ENCODE data around the gene FRMD4A. TPM values are rescaled to one million over a fixed set of nuclear protein-coding genes. Genes with fewer than 3 reads are reported as not detected.

The FRMD4A gene
- total and polyA plus RNA-seq, 11 donors, result 12.2 to 58.1 (median 28.1) TPM

DNA sequence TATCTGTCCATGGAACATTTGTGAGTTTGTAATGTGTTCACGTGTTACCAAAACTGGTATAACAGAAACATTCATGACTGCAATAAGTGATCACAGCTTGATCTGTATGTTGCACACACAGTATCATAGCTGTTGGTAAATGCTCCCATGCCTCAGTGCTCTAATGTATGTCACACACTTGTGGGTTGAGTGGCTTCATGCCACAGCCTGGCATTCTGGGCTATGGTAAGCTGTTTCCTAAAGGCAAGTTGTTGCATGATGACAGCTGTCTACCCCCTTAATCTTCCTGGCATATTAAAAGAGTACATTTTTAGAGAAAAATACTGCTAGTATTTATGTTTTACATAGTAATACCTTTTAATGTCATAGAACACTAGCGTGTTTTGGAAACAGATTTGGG, 708.8 kb downstream of the FRMD4A start:
- Histone ChIP-seq H3K36me3 (peaks cover 0 to 76% (median 55%) of the 10 kb centered on the region in 9 donors), H3K4me1 (no peaks in the 10 kb centered on the region), H3K9me3 (no peaks in the 10 kb centered on the region), H3K27me3 (no peaks in the 10 kb centered on the region), H3K4me3 (no peak overlapping the region), H3K27ac (no peak overlapping the region)
- TF ChIP-seq POLR2A (IDR thresholded peaks at IDR 0.05), result no peak
- TF ChIP-seq, protein P1, sequence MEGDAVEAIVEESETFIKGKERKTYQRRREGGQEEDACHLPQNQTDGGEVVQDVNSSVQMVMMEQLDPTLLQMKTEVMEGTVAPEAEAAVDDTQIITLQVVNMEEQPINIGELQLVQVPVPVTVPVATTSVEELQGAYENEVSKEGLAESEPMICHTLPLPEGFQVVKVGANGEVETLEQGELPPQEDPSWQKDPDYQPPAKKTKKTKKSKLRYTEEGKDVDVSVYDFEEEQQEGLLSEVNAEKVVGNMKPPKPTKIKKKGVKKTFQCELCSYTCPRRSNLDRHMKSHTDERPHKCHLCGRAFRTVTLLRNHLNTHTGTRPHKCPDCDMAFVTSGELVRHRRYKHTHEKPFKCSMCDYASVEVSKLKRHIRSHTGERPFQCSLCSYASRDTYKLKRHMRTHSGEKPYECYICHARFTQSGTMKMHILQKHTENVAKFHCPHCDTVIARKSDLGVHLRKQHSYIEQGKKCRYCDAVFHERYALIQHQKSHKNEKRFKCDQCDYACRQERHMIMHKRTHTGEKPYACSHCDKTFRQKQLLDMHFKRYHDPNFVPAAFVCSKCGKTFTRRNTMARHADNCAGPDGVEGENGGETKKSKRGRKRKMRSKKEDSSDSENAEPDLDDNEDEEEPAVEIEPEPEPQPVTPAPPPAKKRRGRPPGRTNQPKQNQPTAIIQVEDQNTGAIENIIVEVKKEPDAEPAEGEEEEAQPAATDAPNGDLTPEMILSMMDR (IDR thresholded peaks at IDR 0.05), result no peak
- no peak for ATAC-seq
- no peak for DNase-seq
- intact Hi-C loops (cut with DNase I), result no loop called here
- WGBS, 4 donors, result 48 to 96% (median 95%) methylated on average over 2 of the region's 2 CpGs

DNA sequence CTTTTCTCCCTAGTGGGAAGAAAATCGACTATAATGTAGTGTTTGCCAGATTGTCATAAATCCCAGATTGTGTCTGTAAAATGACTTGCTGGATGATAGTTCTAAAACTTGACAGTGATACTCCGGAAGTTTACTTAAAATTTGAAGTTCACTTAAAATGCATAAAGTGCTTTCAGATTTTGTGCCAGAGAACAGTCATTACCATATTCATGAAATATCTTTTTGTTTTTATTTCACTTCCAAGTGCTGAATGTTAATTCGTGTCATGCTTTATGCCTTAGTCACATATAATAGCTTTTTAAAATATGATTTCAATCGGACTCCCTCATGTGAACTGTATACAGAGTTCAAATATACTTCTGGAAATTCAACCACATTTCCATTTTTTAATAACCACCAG, 713.6 kb downstream of the FRMD4A start:
- 79 to 80% (median 79%) methylated on average over 4 of the region's 4 CpGs for WGBS, 4 donors
- intact Hi-C loops (cut with DNase I), result loop anchor here in 3 of 10 donors (2.0 to 10.0 kb wide), 4 partner anchors 35 to 478 kb away; no protein-coding TSS in a partner anchor

DNA sequence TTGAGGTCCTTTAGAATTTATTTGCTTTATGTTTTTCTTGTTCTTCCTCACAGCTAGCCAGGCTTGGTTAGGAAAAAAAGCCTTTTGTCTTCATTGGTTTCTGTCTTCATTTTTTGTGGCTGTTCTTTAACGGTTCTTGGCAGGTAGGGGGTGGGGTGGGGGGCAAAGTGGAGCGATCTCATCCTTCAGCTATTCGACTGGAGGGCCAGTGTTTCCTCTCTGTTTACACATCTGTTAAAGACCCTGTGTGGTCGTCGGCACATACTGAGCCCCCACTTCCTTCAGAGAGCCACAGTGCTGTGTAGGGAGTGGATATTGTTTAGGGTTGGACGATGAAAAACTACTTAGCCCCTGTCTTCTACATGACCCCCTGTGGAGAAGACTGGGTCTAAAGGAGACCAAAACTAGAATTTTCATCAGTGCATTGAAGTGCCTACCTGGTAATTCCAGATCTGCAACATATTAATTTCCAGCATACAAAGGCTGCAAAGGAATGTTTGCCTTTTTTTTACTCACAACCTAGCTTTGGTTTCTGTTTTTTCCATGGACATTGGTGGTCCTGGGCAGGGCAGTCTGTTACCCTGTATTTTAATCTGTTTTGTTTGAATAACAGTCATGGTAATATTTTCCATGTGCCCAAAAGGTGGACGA, 714.9 kb downstream of the FRMD4A start:
- no peak for ATAC-seq
- WGBS, 4 donors, result 55 to 70% (median 62%) methylated on average over 7 of the region's 7 CpGs
- intact Hi-C loops (cut with DNase I), result loop anchor here in 3 of 10 donors (2.0 to 10.0 kb wide), 4 partner anchors 37 to 479 kb away; no protein-coding TSS in a partner anchor

More for the DNA sequence above, 713.6 kb downstream of the FRMD4A start:
- Histone ChIP-seq H3K27me3 (no peaks in the 10 kb centered on the region), H3K27ac (no peak overlapping the region), H3K4me1 (peaks cover 0 to 10% (median 0%) of the 10 kb centered on the region in 12 donors), H3K4me3 (no peak overlapping the region), H3K9me3 (no peaks in the 10 kb centered on the region), H3K36me3 (peaks cover 0 to 95% (median 79%) of the 10 kb centered on the region in 9 donors)
- no peak for DNase-seq
- TF ChIP-seq, protein P1 (IDR thresholded peaks at IDR 0.05), result no peak
- no peak for TF ChIP-seq POLR2A (IDR thresholded peaks at IDR 0.05)
- ATAC-seq, result no peak

More for the DNA sequence above, 714.9 kb downstream of the FRMD4A start:
- H3K36me3 ChIP-seq, result peaks cover 0 to 95% (median 80%) of the 10 kb centered on the region in 9 donors
- no peaks in the 10 kb centered on the region for H3K9me3 ChIP-seq
- no peak overlapping the region for H3K27ac ChIP-seq
- H3K27me3 ChIP-seq, result no peaks in the 10 kb centered on the region
- DNase-seq, result no peak
- H3K4me1 ChIP-seq, result peaks cover 0 to 10% (median 0%) of the 10 kb centered on the region in 12 donors
- TF ChIP-seq, protein P1 (IDR thresholded peaks at IDR 0.05), result no peak
- TF ChIP-seq POLR2A (IDR thresholded peaks at IDR 0.05), result no peak
- H3K4me3 ChIP-seq, result no peak overlapping the region

Data from heart left ventricle (tissue), 16 donors.